H1 (cell line): Measurements from ENCODE around the gene TTLL1.

Experiments used
- BRCA1 ChIP-seq: IDR thresholded peaks from 2 replicates; pipeline ENCODE4 v1.6.1; 2012; ENCODE audit warnings: low read depth, low read length, improper control_type of control experiment
- CBX8 ChIP-seq: fragments of 300-800, 300-1000 bp; sonication (generic); IDR thresholded peaks from 2 replicates; pipeline ENCODE4 v1.7.1; 2016; ENCODE audit warnings: low read depth, low read length, borderline replicate concordance
- EP300 ChIP-seq, 2 experiments: IDR thresholded peaks; 1 replicate in 1 of 2; 2 replicates in 1 of 2; pipeline ENCODE4 v1.6.1; 2011 to 2012; ENCODE audit warnings: low read depth in 2 of 2, low read length in 2 of 2, mild to moderate bottlenecking in 2 of 2, borderline replicate concordance in 1 of 2, inconsistent platforms in 1 of 2, moderate library complexity in 1 of 2
- EZH2 ChIP-seq: fragments of 200-600 bp; sonication (generic); IDR thresholded peaks from 2 replicates; pipeline ENCODE4 v1.7.1; 2012; ENCODE audit warnings: low read depth, mild to moderate bottlenecking, moderate library complexity, low read length, inconsistent platforms; ENCODE audit not compliant: severe bottlenecking
- HDAC6 ChIP-seq: IDR thresholded peaks from one replicate; pipeline ENCODE4 v1.7.1; 2012; ENCODE audit warnings: low read depth, mild to moderate bottlenecking, inconsistent platforms, low read length, moderate library complexity
- POLR2AphosphoS5 ChIP-seq: IDR thresholded peaks from 2 replicates; pipeline ENCODE4 v1.6.1; 2011; ENCODE audit warnings: low read depth, low read length
- RAD21 ChIP-seq, 2 experiments: IDR thresholded peaks in 1 of 2; conservative IDR thresholded peaks in 1 of 2; 2 replicates each; pipeline ENCODE4 v1.6.1; 2011; ENCODE audit warnings: low read depth in 2 of 2, low read length in 2 of 2, improper control_type of control experiment in 1 of 2, inconsistent platforms in 1 of 2, mild to moderate bottlenecking in 1 of 2, moderate library complexity in 1 of 2
- SIN3A ChIP-seq, 2 experiments: IDR thresholded peaks in 1 of 2; conservative IDR thresholded peaks in 1 of 2; 2 replicates each; pipeline ENCODE4 v1.6.1; 2011 to 2012; ENCODE audit warnings: low read length in 2 of 2, improper control_type of control experiment in 1 of 2, low read depth in 1 of 2, mild to moderate bottlenecking in 1 of 2
- SP4 ChIP-seq: IDR thresholded peaks from 2 replicates; pipeline ENCODE4 v1.6.1; 2012; ENCODE audit warnings: low read length, inconsistent platforms
- ZNF274 ChIP-seq: IDR thresholded peaks from 2 replicates; pipeline ENCODE4 v1.7.0; 2012; ENCODE audit warnings: low read length, borderline replicate concordance; ENCODE audit errors: extremely low read depth
- TF ChIP-seq, protein P1 (sequence below): IDR thresholded peaks from 2 replicates; pipeline ENCODE4 v1.6.1; 2012; ENCODE audit warnings: inconsistent platforms
- TF ChIP-seq, protein P2 (sequence below), 3 experiments: IDR thresholded peaks; 1 replicate in 2 of 3; 2 replicates in 1 of 3; pipeline versions ENCODE4 v1.5.1 to v1.6.1; 2011; ENCODE audit warnings: low read length in 3 of 3, mild to moderate bottlenecking in 3 of 3, inconsistent platforms in 2 of 3, low read depth in 1 of 3, moderate library complexity in 1 of 3; ENCODE audit not compliant: insufficient read depth in 1 of 3; ENCODE audit errors: control extremely low read depth in 1 of 3

DNA sequence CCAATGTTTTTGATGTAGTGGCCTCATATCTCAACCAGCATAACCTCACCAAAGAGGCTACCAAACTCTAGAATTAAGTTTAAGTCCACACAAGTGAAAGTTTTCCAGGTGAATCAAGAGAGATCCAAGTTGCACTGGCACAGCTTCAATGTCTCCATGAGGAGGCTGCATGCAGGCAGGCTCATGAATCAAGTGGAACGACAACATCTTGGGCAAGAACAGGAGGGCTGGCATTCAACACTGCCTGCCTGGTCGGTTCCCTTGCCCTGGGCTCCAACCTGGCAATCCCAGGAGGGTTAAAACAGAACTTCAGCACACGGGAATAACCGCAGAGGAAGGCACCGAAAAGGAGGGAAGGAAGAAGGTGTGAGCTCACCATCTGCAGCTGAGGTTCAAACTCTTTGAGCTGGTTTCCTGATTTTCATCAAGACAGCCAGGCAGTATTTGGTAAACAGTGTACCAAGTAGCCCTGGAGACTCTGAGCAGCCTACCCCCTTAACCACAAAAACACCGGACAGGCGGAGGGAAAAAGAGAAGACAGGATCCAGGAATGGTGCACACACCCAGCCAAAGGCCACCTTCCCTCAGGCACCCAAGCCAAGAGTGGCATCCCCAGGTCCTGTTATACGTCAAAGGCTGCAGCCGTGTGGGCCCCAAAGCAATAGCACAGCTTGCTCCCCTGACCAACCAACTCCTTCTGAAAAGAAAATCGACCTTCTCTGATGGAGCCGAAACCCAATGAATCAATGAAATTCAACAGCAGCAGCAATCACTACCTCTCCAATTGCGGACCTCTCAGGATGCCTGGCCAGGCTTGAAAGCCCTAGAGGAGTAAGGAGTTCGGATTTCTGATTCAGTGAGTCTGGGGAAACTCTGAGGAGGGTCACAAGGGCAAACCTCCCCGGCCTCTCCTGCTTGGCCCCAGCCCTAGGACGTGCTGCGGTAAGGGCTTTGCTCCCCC, 75.6 kb downstream of the TTLL1 start:
- no peak for TF ChIP-seq EP300 (IDR thresholded peaks at IDR 0.05; ENCODE audit: borderline replicate concordance in 1 of 2, low read depth in 2 of 2, low read length in 2 of 2)
- TF ChIP-seq, protein P1, sequence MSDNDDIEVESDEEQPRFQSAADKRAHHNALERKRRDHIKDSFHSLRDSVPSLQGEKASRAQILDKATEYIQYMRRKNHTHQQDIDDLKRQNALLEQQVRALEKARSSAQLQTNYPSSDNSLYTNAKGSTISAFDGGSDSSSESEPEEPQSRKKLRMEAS, result no peak
- TF ChIP-seq, protein P2, sequence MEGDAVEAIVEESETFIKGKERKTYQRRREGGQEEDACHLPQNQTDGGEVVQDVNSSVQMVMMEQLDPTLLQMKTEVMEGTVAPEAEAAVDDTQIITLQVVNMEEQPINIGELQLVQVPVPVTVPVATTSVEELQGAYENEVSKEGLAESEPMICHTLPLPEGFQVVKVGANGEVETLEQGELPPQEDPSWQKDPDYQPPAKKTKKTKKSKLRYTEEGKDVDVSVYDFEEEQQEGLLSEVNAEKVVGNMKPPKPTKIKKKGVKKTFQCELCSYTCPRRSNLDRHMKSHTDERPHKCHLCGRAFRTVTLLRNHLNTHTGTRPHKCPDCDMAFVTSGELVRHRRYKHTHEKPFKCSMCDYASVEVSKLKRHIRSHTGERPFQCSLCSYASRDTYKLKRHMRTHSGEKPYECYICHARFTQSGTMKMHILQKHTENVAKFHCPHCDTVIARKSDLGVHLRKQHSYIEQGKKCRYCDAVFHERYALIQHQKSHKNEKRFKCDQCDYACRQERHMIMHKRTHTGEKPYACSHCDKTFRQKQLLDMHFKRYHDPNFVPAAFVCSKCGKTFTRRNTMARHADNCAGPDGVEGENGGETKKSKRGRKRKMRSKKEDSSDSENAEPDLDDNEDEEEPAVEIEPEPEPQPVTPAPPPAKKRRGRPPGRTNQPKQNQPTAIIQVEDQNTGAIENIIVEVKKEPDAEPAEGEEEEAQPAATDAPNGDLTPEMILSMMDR (IDR thresholded peaks at IDR 0.05; ENCODE audit: control extremely low read depth in 1 of 3, insufficient read depth in 1 of 3, low read depth in 1 of 3, low read length in 3 of 3), result no peak
- TF ChIP-seq ZNF274, result no peak
- TF ChIP-seq POLR2AphosphoS5, result no peak
- TF ChIP-seq RAD21 (IDR thresholded peaks at IDR 0.05 in 1 of 2, conservative IDR thresholded peaks at IDR 0.05 in 1 of 2; ENCODE audit: low read depth in 2 of 2, low read length in 2 of 2), result no peak
- no peak for TF ChIP-seq EZH2
- no peak for TF ChIP-seq SP4
- TF ChIP-seq CBX8, result no peak
- no peak for TF ChIP-seq HDAC6
- no peak for TF ChIP-seq BRCA1
- no peak for TF ChIP-seq SIN3A (conservative IDR thresholded peaks at IDR 0.05 in 1 of 2, IDR thresholded peaks at IDR 0.05 in 1 of 2; ENCODE audit: low read depth in 1 of 2, low read length in 2 of 2)
